GM04504 (cell line): ENCODE data around the gene TBC1D22A.
A peak's percentile ranks its signal among the peaks of the same experiment; 100 is the strongest.
"Not testable (repeated sequence)": the region's sequence is repeated elsewhere in the genome, so short reads cannot be mapped to it uniquely, and the experiment has no call there.

ENCODE experiments used
- DNase-seq: peaks from one replicate; pipeline ENCODE4 v3.0.0-alpha.2; 2012; ENCODE audit warnings: low read depth

Gene TBC1D22A

DNA sequence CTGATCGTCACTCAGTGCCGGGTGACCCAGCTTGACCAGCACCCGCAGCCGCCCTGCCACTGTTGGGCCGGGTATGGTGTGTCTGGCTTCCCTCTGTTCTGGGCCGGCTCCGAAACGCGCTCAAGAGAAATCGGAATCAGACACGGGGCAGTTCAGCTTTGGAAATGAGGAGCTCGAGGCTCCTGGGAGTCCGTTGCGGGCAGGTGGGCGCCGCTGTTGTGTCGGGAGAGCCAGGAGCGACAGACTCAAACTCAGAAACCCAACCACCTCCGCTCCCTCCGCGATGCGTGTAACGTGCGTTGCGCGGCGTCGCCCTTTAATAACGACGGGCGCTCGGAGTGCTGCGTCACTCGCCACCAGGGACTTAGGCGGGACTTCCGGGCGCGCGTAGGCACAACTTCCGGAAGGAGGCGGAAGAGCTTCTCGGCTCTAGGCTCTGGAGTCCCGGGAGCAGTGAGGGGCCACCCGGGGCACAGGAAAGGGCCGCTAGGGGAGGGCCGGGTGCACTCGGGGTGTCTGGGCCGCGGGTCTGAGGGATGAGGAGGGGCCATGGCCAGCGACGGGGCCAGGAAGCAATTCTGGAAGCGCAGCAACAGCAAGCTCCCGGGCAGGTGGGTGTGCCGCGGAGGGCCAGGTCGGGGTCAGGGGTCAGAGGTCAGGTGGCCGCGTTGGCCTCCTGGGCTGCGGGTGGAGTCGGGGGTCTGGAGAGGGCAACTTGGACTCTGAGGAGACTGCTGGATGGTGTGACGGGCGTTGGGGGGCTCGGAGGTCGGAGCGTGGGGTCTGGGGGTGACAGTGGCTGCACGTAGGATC, at the start of gene TBC1D22A:
Gene TBC1D22A, plus strand, starts transcription at position 413 of the 813 bp plus-strand sequence. Its CDS starts 137 bp downstream, at position 550.
- peak; percentile 84 for DNase-seq

GRCh38 chr22:46714550-46714949, 47.9 kb upstream of the TBC1D22A start:
- DNase-seq = no peak

- no peak for DNase-seq
These were observed 42.5 kb upstream of the TBC1D22A start for GRCh38 chr22:46719921-46720320.

- DNase-seq = no peak
These were observed 40.9 kb upstream of the TBC1D22A start for GRCh38 chr22:46721501-46722085.

GRCh38 chr22:46723882-46724281, 38.6 kb upstream of the TBC1D22A start:
- no peak for DNase-seq

DNA sequence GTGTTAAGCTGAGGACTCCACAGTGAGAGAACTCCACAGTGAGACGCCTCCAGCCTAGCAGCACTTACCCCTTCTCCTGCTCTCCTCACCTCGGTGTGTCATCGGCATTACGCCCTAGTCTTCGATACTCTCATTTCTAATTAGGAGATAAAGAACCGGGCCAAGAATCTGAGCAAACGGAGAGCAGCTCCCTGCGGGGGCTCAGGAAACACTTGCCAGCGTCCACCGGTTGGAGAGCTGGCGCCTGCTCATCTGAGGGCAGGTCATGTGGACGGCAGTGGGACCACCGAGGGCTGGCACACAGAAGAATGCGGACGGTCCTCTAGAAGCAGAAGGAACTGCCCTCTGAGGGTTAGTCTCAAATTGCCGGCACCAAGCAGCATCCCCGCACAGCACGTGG, 37.4 kb upstream of the TBC1D22A start:
- DNase-seq = no peak

DNA sequence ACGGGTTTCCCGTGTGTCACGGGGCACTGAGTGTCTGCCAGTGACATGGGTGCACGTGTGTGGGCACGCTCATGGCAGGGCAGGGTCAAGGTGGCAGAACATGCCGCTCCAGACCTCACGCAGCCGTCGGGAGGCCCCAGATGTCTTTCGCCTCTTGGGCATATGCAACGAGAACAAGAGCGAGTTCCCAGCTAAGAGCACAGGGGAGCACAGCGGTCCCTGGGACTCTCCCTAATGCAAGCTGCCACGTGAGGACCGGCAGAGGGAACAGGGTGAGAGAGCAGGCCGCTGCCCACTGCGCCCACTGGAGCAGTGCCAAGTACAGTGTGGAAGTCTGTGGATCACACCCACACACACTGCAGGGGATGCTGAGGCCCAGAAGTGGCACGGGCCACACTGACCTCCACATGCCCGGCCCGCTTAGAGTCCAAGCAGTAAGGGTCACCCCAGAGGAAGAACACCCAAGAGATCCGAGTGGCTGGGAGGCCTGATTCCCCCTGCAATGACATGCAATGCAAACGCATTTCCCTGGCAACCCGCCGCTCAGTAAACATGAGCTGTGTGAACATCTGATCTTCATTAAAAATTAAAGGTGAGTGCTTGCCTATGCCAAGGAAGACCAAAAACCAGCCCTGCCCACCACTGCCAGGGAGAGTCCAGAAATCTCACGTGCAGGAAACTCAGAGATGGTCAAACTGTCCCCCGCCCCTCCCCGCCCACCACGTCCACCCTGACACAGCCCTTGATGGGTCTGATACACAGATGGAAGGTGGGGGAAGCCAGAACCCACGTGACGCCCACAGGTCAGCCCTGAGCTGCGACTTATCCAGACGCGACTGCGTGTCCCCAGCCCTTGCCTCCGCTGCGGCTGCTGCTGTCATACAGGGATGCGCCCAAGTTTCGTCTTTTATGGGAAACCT, 36.1 kb upstream of the TBC1D22A start:
- DNase-seq = no peak

DNA sequence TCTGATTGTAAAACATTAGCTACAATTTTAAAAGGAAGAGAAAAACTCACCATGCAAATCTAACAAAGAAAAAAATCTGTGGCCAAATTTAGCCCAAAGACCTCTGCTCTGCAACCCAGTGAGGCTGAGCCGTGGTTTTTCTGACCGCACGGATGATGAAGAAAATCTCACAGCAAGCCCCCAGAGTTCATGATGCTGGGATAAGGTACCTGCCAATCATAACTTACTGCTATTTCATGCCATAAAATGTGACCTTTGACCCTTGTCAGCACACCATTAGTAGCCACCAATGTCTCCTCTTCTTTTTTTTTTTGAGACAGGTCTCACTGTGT, 35.5 kb upstream of the TBC1D22A start:
- no peak for DNase-seq

DNA sequence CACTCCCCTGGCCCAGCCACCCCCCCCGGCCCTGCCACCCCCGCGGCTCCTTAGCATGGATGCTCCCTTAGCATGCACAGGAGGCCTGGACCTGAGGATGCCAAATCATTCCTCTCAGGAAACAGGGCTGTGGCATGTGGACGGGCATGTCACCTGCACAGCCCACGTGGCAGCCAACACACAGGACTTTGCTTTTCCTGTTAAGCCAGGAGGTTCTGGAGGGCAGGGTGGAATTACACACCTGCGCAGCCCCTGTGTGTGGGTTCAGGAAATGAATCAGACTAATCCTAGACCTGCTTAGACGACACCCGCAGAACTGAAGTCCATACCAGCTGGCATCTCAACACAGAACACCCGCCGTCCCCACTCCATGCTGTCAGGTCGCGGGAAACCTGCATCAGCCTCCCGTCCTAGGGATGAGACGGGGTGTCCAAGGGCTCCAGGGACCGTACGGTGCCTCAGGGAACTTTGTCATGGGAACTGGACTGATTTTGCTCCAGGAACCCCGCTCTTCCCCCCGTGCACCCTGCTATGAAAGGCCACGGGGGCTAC, 34.6 kb upstream of the TBC1D22A start:
- DNase-seq = no peak

- DNase-seq = no peak
These were observed 34.0 kb upstream of the TBC1D22A start for GRCh38 chr22:46728470-46728869.

DNA sequence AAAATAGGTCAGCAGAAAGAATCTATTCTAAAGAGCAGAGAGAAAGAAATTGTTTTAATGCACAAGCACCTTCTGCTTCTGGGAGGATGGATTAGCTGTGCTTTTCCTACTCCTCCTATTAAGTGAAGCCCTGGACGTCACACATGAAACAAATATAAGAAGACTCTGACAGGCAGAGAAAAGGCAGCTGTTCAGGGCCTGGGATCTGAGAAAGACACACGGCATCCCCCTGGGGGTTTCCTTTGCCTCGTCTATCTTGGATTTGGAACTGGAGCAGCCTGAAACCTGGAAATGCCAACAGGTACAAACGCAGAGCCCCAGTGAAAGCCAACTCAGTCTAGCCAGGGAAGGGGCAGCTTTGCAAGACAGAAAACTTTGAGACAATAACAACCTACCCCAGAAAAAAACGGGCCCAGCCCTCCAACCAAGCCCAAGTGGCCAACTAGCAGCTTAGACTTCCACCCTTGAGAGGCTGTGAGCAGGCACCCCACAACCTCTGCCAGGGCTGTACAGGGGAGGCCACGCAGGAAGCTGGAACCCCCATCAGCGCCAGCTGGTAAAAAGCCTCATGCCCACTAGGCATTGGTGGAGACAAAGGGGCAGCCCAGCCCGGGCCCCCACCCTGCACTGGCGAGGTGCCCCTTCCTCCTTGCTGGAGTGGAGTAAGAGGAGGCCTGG, 31.7 kb upstream of the TBC1D22A start:
- no peak for DNase-seq

DNA sequence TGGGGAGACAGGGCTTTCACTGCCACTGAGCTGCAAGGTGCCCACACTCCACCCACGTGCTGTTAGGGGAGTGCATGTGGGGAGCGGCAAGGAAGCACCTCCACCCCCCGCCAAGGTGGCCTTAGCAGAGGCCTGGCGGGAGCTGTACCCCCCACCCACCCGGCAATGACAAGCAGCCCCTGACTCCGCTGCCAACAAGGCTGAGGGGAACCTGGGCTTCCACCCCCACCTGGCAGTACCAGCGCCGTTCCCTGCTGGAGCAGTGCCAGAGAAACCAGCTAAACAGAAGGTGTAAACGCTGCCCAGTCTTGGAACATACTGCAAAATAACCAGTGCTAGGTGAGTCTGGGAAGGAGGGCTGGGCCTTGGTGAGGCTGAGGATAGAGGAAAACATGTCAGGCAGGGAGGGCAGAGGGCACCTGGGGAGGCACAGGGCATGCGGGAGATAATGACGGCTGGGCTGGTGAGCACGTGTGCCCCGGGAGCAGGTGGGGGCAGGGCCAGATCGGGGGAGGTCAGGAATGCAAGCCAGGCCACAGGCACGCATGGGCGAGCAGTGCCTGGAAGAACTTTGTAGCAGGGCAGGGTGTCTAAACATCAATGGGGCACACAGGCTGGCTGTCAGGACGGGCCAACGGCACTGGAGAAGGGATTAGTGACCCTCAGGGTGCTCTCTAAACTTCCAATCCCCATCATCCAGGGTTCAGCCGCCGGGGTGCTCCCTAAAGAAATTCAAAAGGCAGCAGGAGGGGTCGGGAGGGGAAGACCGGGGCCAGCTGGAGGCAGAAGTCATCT, 31.0 kb upstream of the TBC1D22A start:
- no peak for DNase-seq

DNA sequence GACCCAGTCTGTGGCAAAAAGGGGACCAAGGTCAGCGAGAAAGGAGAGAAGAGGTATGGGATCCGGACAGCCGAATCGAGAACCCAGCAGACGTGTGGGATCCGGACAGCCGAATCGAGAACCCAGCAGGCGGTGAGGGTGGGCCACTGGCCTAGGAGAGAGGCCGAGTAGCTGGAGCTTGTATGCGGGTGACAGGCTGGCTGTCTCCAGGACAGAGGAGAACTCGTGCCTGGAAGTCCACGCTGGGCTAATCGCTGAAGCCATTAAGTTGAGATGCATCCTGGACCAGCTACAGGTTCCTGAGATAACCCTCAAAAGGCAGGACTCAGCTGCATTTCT, 30.4 kb upstream of the TBC1D22A start:
- no peak for DNase-seq

- no peak for DNase-seq
These were observed 29.9 kb upstream of the TBC1D22A start for GRCh38 chr22:46732513-46732912.

- not testable (repeated sequence) for DNase-seq
These were observed 28.2 kb upstream of the TBC1D22A start for GRCh38 chr22:46734213-46734722.

GRCh38 chr22:46734830-46735453, 27.5 kb upstream of the TBC1D22A start:
- no peak for DNase-seq

DNA sequence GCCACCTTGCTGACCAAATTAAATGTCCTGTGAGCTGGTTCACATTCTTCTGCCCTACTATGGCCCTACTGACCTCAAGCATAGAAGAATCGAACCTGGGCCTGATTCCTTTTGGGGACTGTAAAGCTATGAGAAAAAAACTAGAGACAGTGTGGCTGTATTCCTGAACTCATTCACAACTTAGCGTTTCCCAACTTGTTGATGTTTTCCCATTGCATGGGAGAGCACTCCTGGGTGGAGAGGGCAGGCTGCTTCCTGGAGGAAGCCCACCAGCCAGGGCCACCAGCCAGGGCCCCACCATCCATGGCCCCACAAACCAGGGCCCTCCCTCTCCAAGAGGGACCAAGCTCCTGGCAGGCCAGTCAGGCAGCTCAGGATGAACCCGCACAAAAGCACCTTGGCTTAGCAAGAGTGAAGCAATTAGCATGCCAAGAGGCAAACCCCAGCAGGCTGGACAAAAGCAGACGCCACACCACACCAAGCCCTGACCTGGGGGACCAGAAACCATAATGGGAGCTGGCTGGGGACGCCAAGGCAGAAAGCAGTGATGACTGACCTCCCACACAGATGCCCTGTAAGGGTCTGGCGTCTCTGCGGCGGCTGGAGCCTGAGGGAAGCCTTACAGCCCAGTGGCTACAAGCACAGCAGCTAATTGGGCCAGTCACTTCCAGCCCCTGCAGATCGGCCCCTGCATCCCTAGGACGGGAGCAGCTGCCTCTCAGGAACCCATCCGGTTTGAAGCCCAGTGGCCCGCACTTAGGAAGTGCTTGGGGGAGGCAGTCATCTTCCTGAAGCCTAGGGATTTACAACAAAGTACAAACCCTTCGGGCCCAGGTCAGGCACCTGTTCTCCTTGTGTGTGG, 26.5 kb upstream of the TBC1D22A start:
- DNase-seq = no peak

GRCh38 chr22:46736705-46737104, 25.7 kb upstream of the TBC1D22A start:
- no peak for DNase-seq
